Uterus (tissue), 2 donors: ENCODE measurements around the gene TMPRSS11D.

Experiments
- CTCF ChIP-seq, 4 experiments: fragments of 200-600 bp in 2 of 4; fragments of 450-650 bp in 2 of 4; sonication (generic) in 2 of 4; IDR thresholded peaks; one replicate each; pipeline ENCODE4 v1.5.1; 2016 to 2019; ENCODE audit warnings: antibody characterized with exemption in 4 of 4, mild to moderate bottlenecking in 2 of 4, moderate library complexity in 1 of 4
- POLR2A ChIP-seq, 2 donors: fragments of 450-650 bp; IDR thresholded peaks; one replicate each; pipeline ENCODE4 v1.6.1; 2016; ENCODE audit warnings: antibody characterized with exemption in 2 of 2, mild to moderate bottlenecking in 1 of 2, moderate library complexity in 1 of 2

DNA sequence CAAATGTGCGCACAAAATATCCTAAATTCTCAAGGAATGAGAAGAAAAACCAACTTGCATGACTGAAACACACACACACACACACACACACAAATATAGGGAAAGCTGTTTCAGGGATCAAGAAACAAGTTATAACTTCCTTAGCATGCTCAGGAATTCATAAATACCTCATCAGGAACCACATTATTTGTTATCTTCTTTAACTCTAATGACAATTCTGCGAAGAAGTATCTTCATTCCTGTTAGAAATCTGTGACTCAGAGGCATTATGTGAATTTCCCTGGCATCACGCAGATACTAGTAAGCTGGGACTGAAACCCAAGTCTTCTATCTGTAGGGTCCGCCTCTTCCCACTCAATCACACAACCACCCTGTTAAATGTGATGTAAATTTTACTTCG lies 49.2 kb upstream of the TMPRSS11D start:
- TF ChIP-seq CTCF (IDR thresholded peaks at IDR 0.05) (no peak), POLR2A (IDR thresholded peaks at IDR 0.05) (no peak)
